Keratinocyte (primary cell): ENCODE results near the gene LSP1. TPM values are rescaled to one million over a fixed set of nuclear protein-coding genes. Genes with fewer than 3 reads are reported as not detected.

Source experiments
- DNase-seq: peaks from one replicate; pipeline ENCODE4 v3.0.0-alpha.2; 2011; ENCODE audit warnings: low read depth, missing footprints, low spot score
- FAIRE-seq: peaks from 2 replicates; lab custom pipeline; 2011; peaks lifted over from hg19 to GRCh38; lab: Jason Lieb, UNC
- H2AFZ ChIP-seq: 2 replicates; pipeline ENCODE4 v1.6.0; 2012; ENCODE audit warnings: low read length, control low read depth, inconsistent platforms; ENCODE audit not compliant: control insufficient read depth
- H3K27ac ChIP-seq: 2 replicates; pipeline ENCODE4 v1.5.1; 2011; ENCODE audit warnings: low read length; ENCODE audit not compliant: control insufficient read depth, insufficient read depth
- H3K27me3 ChIP-seq: 3 replicates; pipeline ENCODE4 v1.6.0; 2011; ENCODE audit warnings: low read length; ENCODE audit not compliant: control insufficient read depth, insufficient read depth; ENCODE audit errors: extremely low read depth
- H3K36me3 ChIP-seq, 2 experiments: 2 replicates in 1 of 2; 3 replicates in 1 of 2; pipeline ENCODE4 v1.5.1; 2011; ENCODE audit warnings: low read length in 2 of 2, mild to moderate bottlenecking in 1 of 2; ENCODE audit not compliant: control insufficient read depth in 2 of 2, insufficient read depth in 2 of 2; ENCODE audit errors: extremely low read depth in 1 of 2
- H3K4me1 ChIP-seq: 3 replicates; pipeline ENCODE4 v1.5.1; 2011; ENCODE audit warnings: low read length; ENCODE audit not compliant: control insufficient read depth, insufficient read depth; ENCODE audit errors: extremely low read depth
- H3K4me2 ChIP-seq: 3 replicates; pipeline ENCODE4 v1.6.0; 2011; ENCODE audit warnings: low read depth, low read length; ENCODE audit not compliant: control insufficient read depth, insufficient read depth; ENCODE audit errors: extremely low read depth
- H3K4me3 ChIP-seq, 3 experiments: fragments of 200-600 bp in 1 of 3; sonication (generic) in 1 of 3; 2 replicates in 2 of 3; 3 replicates in 1 of 3; pipeline ENCODE4 v1.5.1; 2011 to 2016; ENCODE audit warnings: low read length in 3 of 3, mild to moderate bottlenecking in 3 of 3, control low read depth in 2 of 3, inconsistent platforms in 1 of 3, low read depth in 1 of 3, mixed read lengths in 1 of 3, mixed run types in 1 of 3, moderate library complexity in 1 of 3; ENCODE audit not compliant: control insufficient read depth in 2 of 3, insufficient read depth in 2 of 3; ENCODE audit errors: extremely low read depth in 1 of 3
- H3K79me2 ChIP-seq: 2 replicates; pipeline ENCODE4 v1.6.0; 2012; ENCODE audit warnings: low read length; ENCODE audit not compliant: control insufficient read depth, insufficient read depth
- H3K9ac ChIP-seq: 3 replicates; pipeline ENCODE4 v1.6.0; 2011; ENCODE audit warnings: low read length; ENCODE audit not compliant: control insufficient read depth, insufficient read depth; ENCODE audit errors: extremely low read depth
- H3K9me1 ChIP-seq: 3 replicates; pipeline ENCODE4 v1.6.0; 2011; ENCODE audit warnings: low read length; ENCODE audit not compliant: control insufficient read depth, insufficient read depth; ENCODE audit errors: extremely low read depth
- H3K9me3 ChIP-seq: 2 replicates; pipeline ENCODE4 v1.5.1; 2012; ENCODE audit warnings: low read depth, low read length; ENCODE audit not compliant: control insufficient read depth
- H4K20me1 ChIP-seq: 3 replicates; pipeline ENCODE4 v1.6.0; 2011; ENCODE audit warnings: low read length; ENCODE audit not compliant: control insufficient read depth, insufficient read depth; ENCODE audit errors: extremely low read depth
- CTCF ChIP-seq, 3 experiments: IDR thresholded peaks in 1 of 3; conservative IDR thresholded peaks in 1 of 3; optimal IDR thresholded peaks in 1 of 3; 2 replicates in 2 of 3; 3 replicates in 1 of 3; pipeline versions ENCODE3 to v1.5.1; 2011; ENCODE audit warnings: low read length in 3 of 3, mild to moderate bottlenecking in 3 of 3, moderate library complexity in 2 of 3, control low read depth in 1 of 3, inconsistent platforms in 1 of 3; ENCODE audit not compliant: insufficient read depth in 2 of 3; ENCODE audit errors: extremely low read depth in 1 of 3
- EZH2 ChIP-seq: IDR thresholded peaks from one replicate; pipeline ENCODE4 v1.6.1; 2012; ENCODE audit warnings: inconsistent platforms, mild to moderate bottlenecking, low read length, moderate library complexity
- dilution Hi-C: fragments of 300-500 bp; cut with MboI; formaldehyde crosslinking; loops from one replicate; pipeline ENCODE4 v1.7.0; 2020; ENCODE audit warnings: low sequenced_read_pairs; ENCODE audit not compliant: extremely low pct_ligation_motif_present
- polyA plus RNA-seq, 5 experiments: library from polyadenylated mRNA; depleted of rRNA in 3 of 5; stranded (reverse) in 3 of 5; stranded (forward) in 1 of 5; unstranded in 1 of 5; fragments of >200 nt; gene quantifications; 1 replicate in 1 of 5; 2 replicates in 3 of 5; 3 replicates in 1 of 5; pipeline versions ENCODE4 v1.2.1 to v1.2.3, GENCODE V29; 2011 to 2012; ENCODE audit warnings: missing spikeins in 2 of 5, low read depth in 1 of 5, low replicate concordance in 1 of 5

LSP1 gene
- polyA plus RNA-seq, 1 donor (not counting 4 experiments of a cell fraction or from before 2014, with no cell fraction given), result 0.94 TPM

GRCh38 chr11:1835671-1836010, 17.2 kb upstream of the LSP1 start:
- no peak for FAIRE-seq
- no peak for DNase-seq
- Histone ChIP-seq H4K20me1 (no peaks in the 10 kb centered on the region), H3K4me1 (peaks cover 66% of the 10 kb centered on the region), H3K9me1 (no peaks in the 10 kb centered on the region), H2AFZ (no peak overlapping the region), H3K9ac (peak overlapping the region; percentile 79), H3K27ac (peak overlapping the region; percentile 96), H3K4me2 (peak overlapping the region; percentile 94), H3K79me2 (peaks cover 23% of the 10 kb centered on the region), H3K27me3 (no peaks in the 10 kb centered on the region), H3K9me3 (no peaks in the 10 kb centered on the region), H3K36me3 (no peaks in the 10 kb centered on the region), H3K4me3 (peak overlapping the region; percentile 38 to 65 (median 65))
- no peak for TF ChIP-seq CTCF (optimal IDR thresholded peaks at IDR 0.05 in 1 of 3, IDR thresholded peaks at IDR 0.05 in 1 of 3, conservative IDR thresholded peaks at IDR 0.05 in 1 of 3; ENCODE audit: extremely low read depth in 1 of 3, insufficient read depth in 2 of 3, low read length in 3 of 3)
- TF ChIP-seq EZH2, result no peak
- dilution Hi-C loops, result no loop called here

GRCh38 chr11:1836011-1836945, 16.6 kb upstream of the LSP1 start:
- Histone ChIP-seq H3K9me3 (no peaks in the 10 kb centered on the region), H3K9ac (peak overlapping the region; percentile 79), H4K20me1 (no peaks in the 10 kb centered on the region), H3K36me3 (no peaks in the 10 kb centered on the region), H3K27me3 (no peaks in the 10 kb centered on the region), H3K4me3 (peak overlapping the region; percentile 38 to 65 (median 65)), H2AFZ (no peak overlapping the region), H3K4me2 (peak overlapping the region; percentile 94), H3K79me2 (peaks cover 23% of the 10 kb centered on the region), H3K9me1 (no peaks in the 10 kb centered on the region), H3K4me1 (peaks cover 59% of the 10 kb centered on the region), H3K27ac (peak overlapping the region; percentile 96)
- dilution Hi-C loops, result no loop called here
- DNase-seq (no peak), FAIRE-seq (no peak)
- TF ChIP-seq CTCF (optimal IDR thresholded peaks at IDR 0.05 in 1 of 3, IDR thresholded peaks at IDR 0.05 in 1 of 3, conservative IDR thresholded peaks at IDR 0.05 in 1 of 3; ENCODE audit: extremely low read depth in 1 of 3, insufficient read depth in 2 of 3, low read length in 3 of 3), result no peak
- no peak for TF ChIP-seq EZH2
